Astrocyte (in vitro differentiated cells and primary cell): ENCODE measurements around the gene UQCRC2.

Experiments
- CTCF ChIP-seq: IDR thresholded peaks from 2 replicates; pipeline ENCODE4 v1.5.1; 2011; ENCODE audit warnings: low read depth, mild to moderate bottlenecking, inconsistent platforms, low read length, moderate library complexity; ENCODE audit not compliant: insufficient read depth
- EZH2 ChIP-seq: IDR thresholded peaks from 2 replicates; pipeline ENCODE4 v1.6.1; 2012; ENCODE audit warnings: mild to moderate bottlenecking, low read length, inconsistent platforms; ENCODE audit not compliant: insufficient read depth

- TF ChIP-seq CTCF (no peak), EZH2 (no peak)
Observed at GRCh38 chr16:22004341-22004740, 51.2 kb downstream of the UQCRC2 start.
